SIG-M5 treated with dmso at 0.1 percent for 504 hours (cell line): ENCODE data around the gene METTL2A.
"Not testable (repeated sequence)": the region's sequence is repeated elsewhere in the genome, so short reads cannot be mapped to it uniquely, and the experiment has no call there.

Experiments used
- DNase-seq: peaks from one replicate; lab custom pipeline; 2025; ENCODE audit not compliant: unreplicated experiment; lab: John Stamatoyannopoulos, UW

Gene METTL2A

DNA sequence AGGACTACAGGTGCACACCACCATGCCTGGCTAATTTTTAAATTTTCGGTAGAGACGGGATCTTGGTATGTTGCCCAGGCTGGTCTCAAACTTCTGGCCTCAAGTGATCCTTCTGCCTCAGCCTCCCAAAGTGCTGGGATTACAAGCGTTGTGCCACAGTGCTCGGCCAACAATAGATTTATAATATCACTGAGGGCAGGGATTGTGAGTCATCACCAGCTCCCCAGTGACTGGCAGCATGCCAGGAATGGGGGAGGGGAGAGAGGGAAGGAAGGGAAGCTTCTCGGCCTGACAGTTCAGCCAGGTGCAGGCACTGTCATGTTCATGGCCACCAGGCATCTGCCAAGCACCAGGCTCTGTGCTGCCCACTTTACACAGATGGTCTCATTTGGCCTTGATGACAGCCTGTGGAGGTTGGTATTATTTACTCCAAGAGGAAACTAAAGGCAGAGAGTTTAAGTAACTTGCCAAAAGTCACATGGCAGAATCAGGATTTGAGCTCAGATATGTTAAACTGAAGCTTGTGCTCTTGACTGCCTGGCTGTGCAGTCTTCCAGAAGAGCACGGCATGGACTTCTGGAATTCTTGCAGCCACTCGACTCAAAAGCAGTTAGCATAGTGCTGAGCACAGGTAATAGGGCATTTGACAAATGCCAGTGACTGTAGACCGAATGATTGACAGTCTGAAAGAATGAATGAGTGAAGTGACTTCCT, 47.1 kb downstream of the METTL2A start:
- peak; percentile 61 for DNase-seq

DNA sequence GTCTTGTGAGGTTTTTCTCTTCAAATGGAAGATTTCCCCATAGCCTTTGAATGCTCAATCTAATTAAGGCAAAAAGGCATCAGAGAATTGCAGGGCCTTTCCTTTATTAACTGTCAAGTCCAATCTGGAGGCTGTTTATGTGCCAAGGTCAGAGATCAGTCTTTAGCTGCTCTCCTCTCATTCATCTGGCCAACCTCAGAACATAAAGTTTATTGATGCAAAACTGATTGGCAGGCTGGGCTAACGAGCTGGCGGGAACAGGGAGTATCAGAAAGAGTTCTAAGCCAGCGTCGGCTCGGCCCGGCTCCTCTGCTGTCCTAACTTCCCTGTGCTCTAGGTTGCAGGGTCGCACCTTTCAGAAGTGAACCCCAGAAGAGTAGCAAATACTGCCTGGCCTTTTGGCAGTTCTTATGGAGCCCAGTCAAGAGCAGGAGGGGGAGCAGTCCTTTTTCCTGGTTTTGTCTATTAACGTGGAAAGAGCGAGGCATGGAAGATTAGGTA, 47.7 kb downstream of the METTL2A start:
- not testable (repeated sequence) for DNase-seq

DNA sequence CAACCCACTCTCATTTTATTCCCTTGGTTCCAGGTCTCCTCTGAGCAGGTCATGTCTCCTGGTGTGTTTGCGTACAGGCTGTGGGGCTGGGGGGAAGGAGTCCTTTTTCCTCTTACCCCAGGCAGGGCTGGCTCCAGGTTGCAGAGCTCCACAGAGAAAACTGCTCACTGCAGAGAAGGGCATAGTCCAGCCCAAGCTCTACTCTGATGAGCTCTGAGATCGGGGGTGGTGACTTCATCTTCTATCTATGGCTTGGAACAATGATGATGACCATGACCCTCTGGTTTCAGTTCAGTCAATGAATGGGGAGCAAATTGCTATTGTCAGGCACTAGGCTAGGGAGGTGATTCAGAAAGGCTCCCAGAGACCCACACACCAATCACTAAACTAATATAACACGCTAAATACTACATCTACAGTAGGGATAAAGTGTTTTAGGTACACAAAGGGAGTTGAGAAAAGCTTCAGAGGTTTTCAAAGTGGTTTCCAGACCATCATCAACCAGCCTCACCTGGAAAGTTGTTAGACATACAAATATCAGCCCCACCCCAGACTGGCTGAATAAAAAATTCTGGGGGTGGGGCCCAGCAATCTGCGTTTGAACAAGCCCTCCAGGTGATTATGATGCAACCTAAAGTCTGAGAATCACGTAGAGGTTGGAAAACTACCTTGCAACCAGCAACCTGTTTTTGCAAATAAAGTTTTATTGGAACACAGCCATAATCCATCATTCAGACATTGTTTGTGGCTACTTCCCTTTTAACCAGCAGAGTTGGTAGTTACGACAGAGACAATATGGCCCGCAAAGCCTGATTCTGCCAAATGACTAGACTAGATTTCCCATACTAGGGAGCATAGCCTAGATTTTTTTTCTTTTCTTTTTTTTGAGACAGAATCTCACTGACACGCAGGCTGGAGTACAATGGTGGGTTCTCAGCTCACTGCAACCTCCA, 49.6 kb downstream of the METTL2A start:
- DNase-seq: peak; percentile 49

DNA sequence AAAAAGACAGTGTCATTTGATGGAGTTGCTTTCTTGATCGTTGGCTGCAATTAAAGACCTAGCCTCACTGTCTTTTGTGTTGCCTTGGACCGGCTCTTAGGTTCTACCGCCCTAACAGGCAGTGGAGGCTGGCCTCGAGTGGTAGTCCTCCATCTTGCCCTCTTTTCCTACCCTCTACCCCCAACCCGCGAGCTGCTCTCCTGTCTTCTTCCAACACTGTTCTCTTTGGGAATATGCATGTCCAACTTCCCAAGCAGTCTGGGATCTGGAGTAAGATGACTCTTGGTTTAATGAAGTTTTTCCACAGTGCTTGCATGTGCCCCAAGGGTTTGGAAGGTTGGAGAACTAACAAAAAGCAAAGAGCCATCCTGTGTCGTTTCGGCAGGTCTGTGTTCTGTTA, 53.4 kb downstream of the METTL2A start:
- not testable (repeated sequence) for DNase-seq

DNA sequence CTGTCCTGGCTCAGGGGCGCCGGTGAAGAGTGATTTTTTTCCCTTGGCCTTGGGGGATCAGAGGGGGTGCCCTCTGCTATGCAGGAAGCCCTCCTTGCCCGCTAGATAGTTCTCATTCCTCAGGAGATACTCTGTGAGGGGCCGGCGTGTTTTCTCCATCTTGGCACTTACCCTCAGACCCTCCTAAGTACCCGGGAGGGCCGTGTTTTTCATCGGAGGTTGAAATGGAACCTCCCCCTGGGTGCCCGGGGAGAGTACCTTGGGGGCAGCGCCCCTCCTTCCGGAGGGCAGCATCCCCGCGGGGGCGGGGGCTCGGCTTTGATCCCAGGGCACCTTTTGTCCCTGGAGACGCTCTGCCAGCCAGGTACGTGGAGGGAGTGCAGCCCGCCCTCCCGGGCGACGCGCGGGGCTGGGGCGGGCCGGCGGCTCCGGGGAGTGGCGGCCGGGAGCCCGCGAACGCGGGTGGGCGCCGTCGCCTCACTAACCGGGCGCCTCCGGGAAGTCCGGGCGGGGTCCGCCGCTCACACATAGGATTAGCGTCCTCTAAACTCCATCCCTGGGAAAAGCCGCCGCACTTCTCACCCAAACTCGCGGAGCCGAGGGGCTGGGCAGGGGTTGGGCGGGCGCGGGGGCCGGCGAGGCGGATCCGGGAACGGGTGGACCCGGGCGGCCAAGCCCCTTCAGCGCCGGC, 54.2 kb downstream of the METTL2A start:
- not testable (repeated sequence) for DNase-seq

DNA sequence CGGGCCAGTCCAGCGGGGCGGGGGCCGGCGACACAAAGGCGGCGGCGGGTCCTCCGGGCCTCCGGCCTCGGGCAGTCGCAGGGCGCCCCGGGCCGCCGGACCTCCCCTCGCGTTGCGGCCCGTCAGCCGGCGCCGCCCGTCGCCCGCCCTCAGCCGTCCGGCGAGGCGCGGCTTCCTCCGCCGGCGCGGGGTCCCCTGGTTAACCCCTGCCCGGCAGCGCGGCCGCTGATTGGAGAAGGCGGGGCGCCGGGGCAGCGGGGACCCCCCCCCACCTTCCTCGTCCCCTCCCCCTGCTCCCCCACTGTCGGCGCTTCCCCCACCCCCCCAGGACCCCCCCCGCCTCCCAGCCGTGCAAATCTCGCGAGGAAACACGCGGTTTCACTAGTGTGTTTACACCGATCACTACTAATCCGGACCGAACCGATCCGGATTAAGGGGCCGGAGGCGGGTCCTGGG, 54.8 kb downstream of the METTL2A start, which contains the start of gene TLK2:
TLK2 (plus strand) TSS at position 402 of the 456 bp plus-strand sequence. CDS start 2,301 bp downstream, outside the sequence.
- peak; percentile 78 for DNase-seq

DNA sequence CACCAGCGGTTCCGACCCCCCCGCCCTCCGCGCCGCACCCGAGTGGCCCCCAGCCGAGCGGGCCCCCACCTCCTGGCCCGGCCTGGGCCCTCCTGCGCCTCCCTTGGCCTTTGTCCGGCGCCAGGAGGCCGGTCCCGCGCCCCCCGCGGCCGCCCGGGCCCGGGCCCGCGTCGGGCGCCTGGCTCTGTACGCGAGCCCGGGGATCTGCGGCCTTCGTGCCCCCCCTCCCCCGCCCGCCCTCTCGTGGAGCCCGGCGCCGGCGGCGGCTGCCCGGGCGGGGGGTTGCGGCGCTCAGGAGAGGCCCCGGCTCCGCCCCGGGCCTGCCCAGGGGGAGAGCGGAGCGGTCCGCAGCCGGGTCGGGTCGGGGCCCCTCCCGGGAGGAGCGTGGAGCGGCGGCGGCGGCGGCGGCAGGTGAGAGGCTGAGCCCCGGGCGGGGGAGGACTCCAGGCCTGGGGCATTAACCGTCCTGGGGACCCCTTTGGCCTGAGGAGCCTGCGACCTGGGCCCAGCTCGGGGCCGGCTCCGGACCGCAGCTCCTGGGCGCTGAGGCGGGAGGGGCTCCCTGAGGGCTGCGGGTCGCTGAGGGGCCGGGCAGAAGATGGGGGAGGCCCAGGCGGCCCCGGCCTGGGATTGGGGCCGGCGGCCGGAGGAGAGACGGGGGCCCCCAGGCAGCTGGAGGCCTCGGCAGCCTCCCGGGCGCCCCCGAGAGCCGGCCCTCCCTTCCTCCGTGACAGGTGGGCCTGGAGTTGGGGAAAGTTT, 55.4 kb downstream of the METTL2A start:
- DNase-seq: not testable (repeated sequence)

DNA sequence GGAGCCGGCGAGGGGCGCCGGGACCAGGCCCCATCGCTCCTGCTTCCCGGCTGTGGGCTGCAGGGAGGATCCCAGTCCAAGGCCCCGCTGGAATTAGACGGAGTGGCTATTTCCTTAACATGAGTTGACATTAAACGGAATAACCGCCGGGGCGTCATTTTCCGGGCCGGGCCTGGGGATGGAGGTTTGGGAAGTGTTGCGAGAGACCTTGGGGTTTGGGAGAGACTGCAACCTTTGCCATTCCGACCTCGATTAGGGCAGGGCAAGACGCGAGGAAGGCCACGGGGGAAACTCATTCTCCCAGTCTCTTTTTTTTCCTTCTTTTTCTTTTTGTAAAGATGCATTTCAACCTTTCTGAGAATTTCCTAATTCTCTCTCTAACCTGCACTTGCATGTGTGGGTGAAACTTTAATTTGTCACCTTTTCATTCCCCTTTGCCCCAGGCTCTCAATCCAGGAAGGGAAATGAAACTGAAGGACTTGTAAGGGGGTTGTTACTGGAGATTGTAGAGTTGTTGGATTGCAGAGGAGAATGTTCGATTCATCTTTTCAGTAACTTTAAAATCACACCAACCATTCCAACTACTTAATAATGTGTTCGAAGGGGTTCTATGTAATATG, 56.1 kb downstream of the METTL2A start:
- peak; percentile 71 for DNase-seq

DNA sequence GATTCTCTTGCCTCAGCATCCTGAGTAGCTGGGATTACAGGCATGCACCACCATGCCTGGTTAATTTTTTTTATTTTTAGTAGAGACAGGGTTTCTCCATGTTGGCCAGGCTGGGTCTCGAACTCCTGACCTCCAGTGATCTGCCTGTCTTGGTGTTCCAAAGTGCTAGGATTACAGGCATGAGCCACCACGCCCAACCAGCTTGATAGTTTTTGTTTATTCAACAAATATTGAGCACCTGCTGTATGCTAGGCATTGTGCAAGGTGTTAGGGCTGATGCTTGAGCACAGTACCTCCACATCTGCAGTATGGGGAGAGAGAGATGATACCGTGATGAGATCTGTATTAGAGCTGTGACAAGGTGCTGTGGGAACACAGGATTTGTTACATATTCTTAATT, 58.9 kb downstream of the METTL2A start:
- DNase-seq: not testable (repeated sequence)

DNA sequence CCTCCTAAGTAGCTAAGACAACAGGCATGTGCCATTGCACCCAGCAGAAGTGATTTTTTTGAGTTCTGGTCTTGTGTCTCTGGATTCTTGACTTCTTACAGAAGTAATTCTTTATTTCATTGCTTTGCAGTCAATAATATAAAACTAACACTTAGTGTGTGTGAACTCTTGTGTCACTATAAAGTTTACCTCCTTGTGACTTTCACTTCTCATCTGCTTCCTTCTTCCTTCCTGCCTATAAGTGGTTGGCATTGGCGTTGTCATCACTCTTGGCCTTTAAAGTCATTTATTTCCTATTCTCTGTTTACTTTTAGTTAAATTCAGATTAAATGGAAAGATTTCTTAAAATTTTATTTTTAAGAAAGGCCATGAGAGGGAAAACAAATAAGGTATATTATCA, 67.3 kb downstream of the METTL2A start:
- DNase-seq: not testable (repeated sequence)

DNA sequence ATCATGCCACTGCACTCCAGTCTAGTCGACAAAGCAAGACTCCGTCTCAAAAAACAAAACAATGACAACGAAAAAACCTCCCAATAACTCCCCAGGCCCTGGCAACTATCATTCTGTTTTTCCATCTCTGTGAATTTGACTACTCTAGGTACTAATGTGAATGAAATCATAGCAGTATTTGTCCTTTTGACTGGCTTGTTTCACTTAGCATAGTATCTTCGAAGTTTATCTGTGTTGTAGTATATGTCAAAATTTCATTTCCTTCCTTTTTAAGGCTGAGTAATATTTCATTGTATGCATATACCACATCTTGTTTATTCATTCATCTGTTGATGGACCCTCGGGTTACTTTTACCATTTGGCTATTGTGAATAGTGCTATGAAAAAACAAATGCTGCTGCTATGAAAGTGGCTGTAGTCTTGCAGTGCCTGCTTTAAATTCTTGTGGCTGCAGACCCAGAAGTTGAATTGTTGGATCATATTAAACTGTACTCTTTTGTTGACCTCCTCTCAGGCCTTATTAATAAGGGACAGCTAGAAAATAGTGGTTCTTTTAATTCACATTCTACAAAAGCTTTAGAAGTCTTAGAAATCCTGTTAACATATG, 69.5 kb downstream of the METTL2A start:
- not testable (repeated sequence) for DNase-seq

DNA sequence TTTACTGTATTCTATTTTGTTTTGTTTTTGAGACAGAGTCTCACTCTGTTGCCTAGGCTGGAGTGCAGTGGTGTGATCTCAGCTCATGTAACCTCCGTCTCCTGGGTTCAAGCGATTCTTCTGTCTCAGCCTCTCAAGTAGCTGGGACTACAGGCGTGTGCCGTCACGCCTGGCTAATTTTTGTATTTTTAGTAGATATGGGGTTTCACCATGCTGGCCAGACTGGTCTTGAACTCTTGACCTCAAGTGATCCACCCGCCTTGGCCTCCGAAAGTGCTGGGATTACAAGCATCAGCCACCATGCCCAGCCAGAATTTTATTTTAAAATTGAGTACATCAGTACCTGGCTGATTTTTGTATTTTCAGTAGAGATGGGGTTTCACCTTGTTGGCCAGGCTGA, 70.4 kb downstream of the METTL2A start:
- DNase-seq: not testable (repeated sequence)

DNA sequence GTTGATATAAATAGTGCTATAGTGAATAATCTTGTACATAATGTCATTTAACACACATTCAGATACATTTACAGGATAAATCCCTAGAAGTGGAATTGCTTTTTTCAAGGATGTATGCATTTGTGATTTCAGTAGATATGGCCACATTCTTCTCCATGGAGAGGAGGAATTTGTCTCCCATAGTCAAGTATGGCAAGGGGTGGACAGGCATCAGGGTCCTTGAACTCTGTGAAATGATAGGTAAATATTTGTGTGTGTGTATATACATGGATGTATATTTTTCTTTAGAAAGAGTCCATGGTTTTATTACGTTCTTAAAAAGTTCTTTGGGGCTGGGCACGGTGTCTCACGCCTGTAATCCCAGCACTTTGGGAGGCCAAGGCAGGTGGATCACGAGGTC, 72.6 kb downstream of the METTL2A start:
- not testable (repeated sequence) for DNase-seq

DNA sequence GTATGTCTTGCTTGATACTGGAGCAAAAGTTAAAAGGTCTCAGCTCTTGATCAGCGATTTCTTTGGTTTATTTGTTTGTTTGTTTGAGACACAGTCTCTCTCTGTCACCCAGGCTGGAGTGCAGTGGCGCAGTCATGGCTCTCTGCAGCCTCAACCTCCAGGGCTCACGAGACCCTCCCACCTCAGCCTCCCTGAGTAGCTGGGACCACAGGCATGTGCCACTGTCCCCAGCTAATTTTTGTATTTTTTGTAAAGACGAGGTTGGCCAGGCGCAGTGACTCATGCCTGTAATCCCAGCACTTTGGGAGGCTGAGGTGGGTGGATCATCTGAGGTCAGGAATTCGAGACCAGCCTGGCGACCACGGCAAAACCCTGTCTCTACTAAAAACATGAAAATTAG, 75.1 kb downstream of the METTL2A start:
- DNase-seq: not testable (repeated sequence)
